HepG2 (cell line): ENCODE data around the gene TMEM184C. TPM values are rescaled to one million over a fixed set of nuclear protein-coding genes. Genes with fewer than 3 reads are reported as not detected.

Experiments used
- ATAC-seq: fragments of 200-7000 bp; cut with Tn5 transposase; 3 replicates; pipeline ENCODE4 v1.9.1; 2020; ENCODE audit warnings: mild to moderate bottlenecking, moderate library complexity
- BruUV-seq: library from RNA; stranded (reverse); fragments of 400-500 nt; replicated peaks from 2 replicates; lab custom pipeline; 2021; lab: Mats Ljungman, UMichigan
- CTCF ChIA-PET: fragments of 300-600 bp; formaldehyde crosslinking; extraction: SDS; loops from one replicate; lab custom pipeline; 2021; ENCODE audit warnings: low total read pairs, inconsistent platforms, low intra/inter-chr PET ratio; lab: Yijun Ruan, JAX
- POLR2A ChIA-PET: fragments of 350-600 bp; sonication (Branson Sonifier 250); formaldehyde crosslinking; loops from one replicate; lab custom pipeline; 2020; ENCODE audit warnings: antibody characterized with exemption, inconsistent platforms; lab: Yijun Ruan, JAX
- DNase-seq: peaks from one replicate; pipeline ENCODE4 v3.0.0-alpha.2; 2015; ENCODE audit warnings: low spot score
- FAIRE-seq: peaks from 3 replicates; lab custom pipeline; 2011; peaks lifted over from hg19 to GRCh38; lab: Jason Lieb, UNC
- H2AFZ ChIP-seq: one replicate; pipeline ENCODE4 v1.6.1; 2011; ENCODE audit warnings: low read length, inconsistent platforms
- H3K27ac ChIP-seq: fragments of 300-600 bp; 3 replicates; pipeline ENCODE4 v1.8.0; 2011; ENCODE audit warnings: mixed run types, mild to moderate bottlenecking, mixed read lengths, low read length, inconsistent platforms; ENCODE audit not compliant: insufficient read depth; ENCODE audit errors: extremely low read length
- H3K27me3 ChIP-seq, 2 experiments: fragments of 200-600 bp in 1 of 2; 2 replicates in 1 of 2; 3 replicates in 1 of 2; pipeline versions ENCODE4 v1.6.0 to v1.8.0; 2011; ENCODE audit warnings: low read length in 2 of 2, mild to moderate bottlenecking in 2 of 2, moderate library complexity in 2 of 2, inconsistent platforms in 1 of 2; ENCODE audit not compliant: insufficient read depth in 2 of 2, control insufficient read depth in 1 of 2
- H3K36me3 ChIP-seq, 2 experiments: fragments of 200-600 bp in 1 of 2; replicated peaks in 1 of 2; 2 replicates in 1 of 2; 3 replicates in 1 of 2; pipeline versions ENCODE4 v1.5.1 to v1.8.0; 2011; ENCODE audit warnings: low read length in 2 of 2, inconsistent platforms in 1 of 2; ENCODE audit not compliant: insufficient read depth in 2 of 2, control insufficient read depth in 1 of 2
- H3K4me1 ChIP-seq: 2 replicates; pipeline ENCODE4 v1.5.1; 2012; ENCODE audit warnings: low read length, inconsistent platforms; ENCODE audit not compliant: insufficient read depth
- H3K4me2 ChIP-seq: 2 replicates; pipeline ENCODE4 v1.6.0; 2011; ENCODE audit warnings: low read depth, low read length, inconsistent platforms
- H3K4me3 ChIP-seq, 3 experiments: fragments of 200-600 bp in 1 of 3; sonication (generic), shearing (Covaris generic) in 1 of 3; replicated peaks in 1 of 3; 2 replicates each; pipeline ENCODE4 v1.5.1; 2011 to 2016; ENCODE audit warnings: low read length in 3 of 3, inconsistent platforms in 2 of 3, low read depth in 2 of 3, mild to moderate bottlenecking in 2 of 3, control low read depth in 1 of 3, mixed read lengths in 1 of 3; ENCODE audit not compliant: insufficient read depth in 1 of 3
- H3K79me2 ChIP-seq: one replicate; pipeline ENCODE4 v1.6.1; 2011; ENCODE audit warnings: low read length, inconsistent platforms; ENCODE audit not compliant: insufficient read depth
- H3K9ac ChIP-seq: 2 replicates; pipeline ENCODE4 v1.6.0; 2011; ENCODE audit warnings: mild to moderate bottlenecking, low read depth, low read length, inconsistent platforms; ENCODE audit not compliant: insufficient read depth
- H3K9me3 ChIP-seq: 2 replicates; pipeline ENCODE4 v1.5.1; 2012; ENCODE audit warnings: mild to moderate bottlenecking, low read length
- H4K20me1 ChIP-seq: 2 replicates; pipeline ENCODE4 v1.6.0; 2011; ENCODE audit warnings: inconsistent platforms, mild to moderate bottlenecking, low read length, moderate library complexity; ENCODE audit not compliant: insufficient read depth
- CHD2 ChIP-seq: IDR thresholded peaks from 2 replicates; pipeline ENCODE4 v1.6.1; 2011; ENCODE audit warnings: low read depth, low read length, improper control_type of control experiment
- GFI1 ChIP-seq: sonication (generic); formaldehyde crosslinking; IDR thresholded peaks from 2 replicates; pipeline ENCODE4 v1.5.0; 2020; ENCODE audit warnings: missing genetic modification reagents, mild to moderate bottlenecking, borderline replicate concordance
- HMG20A ChIP-seq: IDR thresholded peaks from 2 replicates; pipeline ENCODE4 v1.6.1; 2016; ENCODE audit warnings: borderline replicate concordance
- NFE2L2 ChIP-seq: fragments of 150-350 bp; IDR thresholded peaks from 2 replicates; pipeline ENCODE4 v1.6.1; 2014; ENCODE audit warnings: low read length
- NONO ChIP-seq, 2 experiments: fragments of 450-650 bp in 1 of 2; sonication (generic) in 1 of 2; formaldehyde crosslinking in 1 of 2; IDR thresholded peaks in 1 of 2; conservative IDR thresholded peaks in 1 of 2; 2 replicates each; pipeline versions ENCODE4 v1.6.1 to v1.8.0; 2017 to 2022; ENCODE audit warnings: mild to moderate bottlenecking in 1 of 2, missing genetic modification reagents in 1 of 2, moderate library complexity in 1 of 2
- SIX4 ChIP-seq: sonication (generic); formaldehyde crosslinking; IDR thresholded peaks from 2 replicates; pipeline ENCODE4 v1.4.0; 2020; ENCODE audit warnings: missing genetic modification reagents
- TAF1 ChIP-seq: sonication (generic); formaldehyde crosslinking; IDR thresholded peaks from 2 replicates; pipeline ENCODE4 v1.4.0; 2020; ENCODE audit warnings: missing genetic modification reagents
- TRIM24 ChIP-seq: sonication (generic); formaldehyde crosslinking; IDR thresholded peaks from 2 replicates; pipeline ENCODE4 v1.8.0; 2022; ENCODE audit warnings: mild to moderate bottlenecking, missing genetic modification reagents
- ZFP91 ChIP-seq: sonication (generic); formaldehyde crosslinking; IDR thresholded peaks from 2 replicates; pipeline ENCODE4 v1.9.0; 2022; ENCODE audit warnings: missing genetic modification reagents, mild to moderate bottlenecking, borderline replicate concordance
- ZFYVE20 ChIP-seq: sonication (generic); formaldehyde crosslinking; IDR thresholded peaks from 2 replicates; pipeline ENCODE4 v1.8.0; 2023; ENCODE audit warnings: low read depth, mild to moderate bottlenecking, moderate library complexity, missing genetic modification reagents, borderline replicate concordance
- ZNF430 ChIP-seq: sonication (generic); formaldehyde crosslinking; IDR thresholded peaks from 2 replicates; pipeline ENCODE4 v1.9.0; 2021; ENCODE audit warnings: mild to moderate bottlenecking, missing genetic modification reagents
- WGBS: methylation state at CpG from one replicate; pipeline ENCODE4 v1.1.6; 2017; ENCODE audit warnings: low lambda C conversion rate; 5-methylcytosine and 5-hydroxymethylcytosine counted together
- in situ Hi-C: cut with HindIII; loops from 2 replicates; pipeline ENCODE4 v1.10.0; 2017; ENCODE audit warnings: low pct_unique_long_range_greater_than_20kb; ENCODE audit not compliant: extremely low pct_ligation_motif_present
- intact Hi-C: fragments of 100-400 bp; cut with micrococcal nuclease; formaldehyde crosslinking; loops from one replicate; pipeline ENCODE4 v1.10.0; 2022; ENCODE audit not compliant: unreplicated experiment
- polyA plus RNA-seq, 8 experiments: library from polyadenylated mRNA; depleted of rRNA in 3 of 8; stranded (reverse) in 7 of 8; unstranded in 1 of 8; fragments of >200 nt; fragmentation: Illumina TruSeq in 4 of 8; extraction: Trizol in 4 of 8; gene quantifications; 2 replicates each; pipeline versions ENCODE4 v1.2.1 to v1.2.3, GENCODE V29; 2011 to 2016; ENCODE audit warnings: low read depth in 4 of 8, missing spikeins in 1 of 8, mixed read lengths in 1 of 8; ENCODE audit not compliant: insufficient read depth in 1 of 8
- total RNA-seq, 5 experiments: library from RNA; depleted of rRNA; stranded (reverse); fragments of >200 nt; fragmentation: Illumina TruSeq; extraction: Trizol; gene quantifications; 2 replicates each; pipeline ENCODE4 v1.2.3, GENCODE V29; 2016; ENCODE audit warnings: low read depth in 1 of 5
- TF ChIP-seq, protein P1 (sequence below): sonication (generic); formaldehyde crosslinking; IDR thresholded peaks from 2 replicates; pipeline ENCODE4 v1.5.0; 2020; ENCODE audit warnings: mild to moderate bottlenecking, missing genetic modification reagents, borderline replicate concordance

TMEM184C gene
- total and polyA plus RNA-seq, 2 of the 13 experiments (the other 11 are each of a cell fraction or from before 2014, with no cell fraction given): 13.9 to 26.1 TPM

DNA sequence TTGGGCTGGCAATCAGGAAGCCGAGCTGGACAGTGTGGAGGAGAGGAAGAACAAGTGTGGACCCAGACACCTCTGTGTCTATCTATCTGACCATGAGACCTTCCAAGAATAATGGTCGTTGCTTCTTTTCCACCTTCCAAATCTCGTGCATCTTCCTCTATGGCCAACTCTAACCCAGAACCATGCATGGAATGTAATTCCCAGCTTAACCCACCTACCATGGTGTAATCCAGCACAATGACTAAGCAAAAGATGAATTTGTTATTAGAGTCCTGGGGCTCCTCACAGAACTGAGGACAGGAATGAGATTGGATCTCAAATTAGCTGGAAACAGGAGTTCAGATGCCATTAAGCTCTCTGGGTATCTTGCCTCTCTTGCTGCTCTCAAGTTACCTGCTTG lies 17.4 kb upstream of the TMEM184C start:
- ATAC-seq: peak; percentile 38
- no peak overlapping the region for H2AFZ ChIP-seq
- no peaks in the 10 kb centered on the region for H3K36me3 ChIP-seq
- no peak for DNase-seq
- no peaks in the 10 kb centered on the region for H3K9me3 ChIP-seq
- H3K27me3 ChIP-seq: no peaks in the 10 kb centered on the region
- peak; percentile 70; the same call in 1 of the 2 replicates for TF ChIP-seq NFE2L2
- TF ChIP-seq CHD2: no peak
- TF ChIP-seq NONO (IDR thresholded peaks at IDR 0.05): no peak
- no peak for TF ChIP-seq NONO (CRISPR knock-in tag; conservative IDR thresholded peaks at IDR 0.05)
- no peak overlapping the region for H3K4me3 ChIP-seq
- H3K4me2 ChIP-seq: no peak overlapping the region
- ChIA-PET POLR2A (no interaction called here), CTCF (no interaction called here)
- H4K20me1 ChIP-seq: no peaks in the 10 kb centered on the region
- no TSS peak for BruUV-seq
- no peak overlapping the region for H3K9ac ChIP-seq
- WGBS: 0% methylated on average over 2 of the region's 3 CpGs
- no peaks in the 10 kb centered on the region for H3K79me2 ChIP-seq
- FAIRE-seq: no peak
- no peak overlapping the region for H3K27ac ChIP-seq
- intact Hi-C loops (no loop called here), in situ Hi-C loops (loop anchor here (10.0 to 25.0 kb wide), 2 partner anchors 445 to 587 kb away; no protein-coding TSS in a partner anchor)
- H3K4me1 ChIP-seq: no peaks in the 10 kb centered on the region

DNA sequence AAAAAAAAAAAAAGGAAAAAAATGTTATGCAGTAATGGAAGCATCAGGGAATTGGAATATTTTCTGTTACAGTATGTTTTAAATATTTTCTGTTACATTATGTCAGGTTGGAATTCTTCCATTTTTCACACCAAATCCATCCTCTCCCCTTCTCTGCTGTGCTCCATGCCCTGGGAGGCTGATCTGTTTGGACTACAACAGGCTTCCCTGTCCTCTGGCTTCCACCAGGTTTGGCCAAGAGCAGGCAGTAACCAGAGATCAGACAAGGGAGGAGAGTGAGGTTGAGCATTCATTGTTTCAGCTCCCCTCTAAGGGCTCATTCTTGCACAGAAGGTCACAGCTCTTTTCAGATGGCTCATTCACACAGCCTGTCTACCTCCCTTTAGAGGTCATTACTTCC lies 11.7 kb upstream of the TMEM184C start:
- no peaks in the 10 kb centered on the region for H3K9me3 ChIP-seq
- FAIRE-seq: no peak

More for the DNA sequence above, 11.7 kb upstream of the TMEM184C start:
- H3K27ac ChIP-seq: no peak overlapping the region
- no peaks in the 10 kb centered on the region for H4K20me1 ChIP-seq
- ChIA-PET POLR2A (no interaction called here), CTCF (no interaction called here)
- DNase-seq: no peak
- H2AFZ ChIP-seq: no peak overlapping the region
- TF ChIP-seq TAF1 (CRISPR knock-in tag) (no peak), ZNF430 (CRISPR knock-in tag) (no peak), ZFYVE20 (no peak), ZFP91 (no peak), GFI1 (no peak), TRIM24 (CRISPR knock-in tag) (no peak), HMG20A (no peak), SIX4 (CRISPR knock-in tag) (no peak)
- TF ChIP-seq, protein P1, sequence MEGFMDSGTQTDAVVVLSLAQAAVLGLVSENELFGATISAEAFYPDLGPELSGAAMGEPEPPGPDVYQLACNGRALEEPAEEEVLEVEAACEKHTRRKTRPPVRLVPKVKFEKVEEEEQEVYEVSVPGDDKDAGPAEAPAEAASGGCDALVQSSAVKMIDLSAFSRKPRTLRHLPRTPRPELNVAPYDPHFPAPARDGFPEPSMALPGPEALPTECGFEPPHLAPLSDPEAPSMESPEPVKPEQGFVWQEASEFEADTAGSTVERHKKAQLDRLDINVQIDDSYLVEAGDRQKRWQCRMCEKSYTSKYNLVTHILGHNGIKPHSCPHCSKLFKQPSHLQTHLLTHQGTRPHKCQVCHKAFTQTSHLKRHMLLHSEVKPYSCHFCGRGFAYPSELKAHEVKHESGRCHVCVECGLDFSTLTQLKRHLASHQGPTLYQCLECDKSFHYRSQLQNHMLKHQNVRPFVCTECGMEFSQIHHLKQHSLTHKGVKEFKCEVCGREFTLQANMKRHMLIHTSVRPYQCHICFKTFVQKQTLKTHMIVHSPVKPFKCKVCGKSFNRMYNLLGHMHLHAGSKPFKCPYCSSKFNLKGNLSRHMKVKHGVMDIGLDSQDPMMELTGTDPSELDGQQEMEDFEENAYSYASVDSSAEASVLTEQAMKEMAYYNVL: no peak
- ATAC-seq: no peak
- no TSS peak for BruUV-seq
- H3K9ac ChIP-seq: no peak overlapping the region
- no peaks in the 10 kb centered on the region for H3K36me3 ChIP-seq
- peaks cover 13% of the 10 kb centered on the region for H3K4me1 ChIP-seq
- intact Hi-C loops (no loop called here), in situ Hi-C loops (no loop called here)
- H3K4me3 ChIP-seq: no peak overlapping the region
- no peaks in the 10 kb centered on the region for H3K79me2 ChIP-seq
- H3K27me3 ChIP-seq: no peaks in the 10 kb centered on the region
- H3K4me2 ChIP-seq: no peak overlapping the region
